Tibial artery (tissue), 4 donors: ENCODE measurements around the gene EDIL3.
"Not testable (repeated sequence)": the region's sequence is repeated elsewhere in the genome, so short reads cannot be mapped to it uniquely, and the experiment has no call there.

Experiments
- DNase-seq, 2 donors: peaks; one replicate each; pipeline ENCODE4 v3.0.0-alpha.2; 2019
- H3K27ac ChIP-seq, 2 donors: fragments of 200-600 bp; sonication (generic) in 1 of 2; 1 replicate in 1 of 2; 2 replicates in 1 of 2; pipeline ENCODE4 v1.5.1; 2018 to 2019; ENCODE audit warnings: mild to moderate bottlenecking in 1 of 2
- H3K27me3 ChIP-seq, 2 donors: fragments of 200-600 bp; sonication (generic) in 1 of 2; one replicate each; pipeline versions ENCODE4 v1.5.1 to v1.6.0; 2016 to 2019
- H3K36me3 ChIP-seq, 3 donors: fragments of 200-600 bp; sonication (generic) in 2 of 3; one replicate each; pipeline ENCODE4 v1.5.1; 2016 to 2019; ENCODE audit warnings: mild to moderate bottlenecking in 2 of 3
- H3K4me1 ChIP-seq, 4 donors: fragments of 200-600 bp; sonication (generic) in 2 of 4; 1 replicate in 3 of 4; 2 replicates in 1 of 4; pipeline ENCODE4 v1.5.1; 2016 to 2019
- H3K4me3 ChIP-seq, 2 donors: fragments of 200-600 bp; sonication (generic) in 1 of 2; 1 replicate in 1 of 2; 2 replicates in 1 of 2; pipeline ENCODE4 v1.5.1; 2018 to 2019; ENCODE audit warnings: mild to moderate bottlenecking in 2 of 2
- H3K9me3 ChIP-seq, 3 donors: fragments of 200-600 bp; sonication (generic) in 1 of 3; one replicate each; pipeline ENCODE4 v1.5.1; 2016 to 2019
- CTCF ChIP-seq, 2 experiments: fragments of 200-600 bp in 1 of 2; fragments of 450-650 bp in 1 of 2; IDR thresholded peaks; one replicate each; pipeline ENCODE4 v1.5.1; 2017 to 2019; ENCODE audit warnings: antibody characterized with exemption in 2 of 2, mild to moderate bottlenecking in 1 of 2, moderate library complexity in 1 of 2
- intact Hi-C: fragments of 100-400 bp; cut with DNase I; formaldehyde crosslinking; loops from one replicate; pipeline ENCODE4 v1.15.0; 2023; ENCODE audit warnings: low total_unique reads

Gene EDIL3

GRCh38 chr5:84162695-84163094, 222.0 kb downstream of the EDIL3 start:
- H3K27ac ChIP-seq, result no peak overlapping the region
- no peak for DNase-seq
- intact Hi-C loops, result no loop called here
- no peak for TF ChIP-seq CTCF (IDR thresholded peaks at IDR 0.05)
- H3K4me3 ChIP-seq, result no peak overlapping the region
- H3K4me1 ChIP-seq, result no peaks in the 10 kb centered on the region
- no peaks in the 10 kb centered on the region for H3K9me3 ChIP-seq
- no peaks in the 10 kb centered on the region for H3K36me3 ChIP-seq
- no peaks in the 10 kb centered on the region for H3K27me3 ChIP-seq

- H3K4me1 ChIP-seq, H3K9me3 ChIP-seq, DNase-seq, H3K4me3 ChIP-seq, H3K27ac ChIP-seq, intact Hi-C loops, H3K27me3 ChIP-seq, H3K36me3 ChIP-seq: not testable (repeated sequence)
These were observed 224.0 kb downstream of the EDIL3 start for GRCh38 chr5:84160650-84161049.

GRCh38 chr5:84149094-84149493, 235.6 kb downstream of the EDIL3 start:
- Histone ChIP-seq H3K27ac (no peak overlapping the region), H3K9me3 (no peaks in the 10 kb centered on the region), H3K36me3 (no peaks in the 10 kb centered on the region), H3K4me3 (no peak overlapping the region), H3K4me1 (no peaks in the 10 kb centered on the region), H3K27me3 (no peaks in the 10 kb centered on the region)
- no peak for TF ChIP-seq CTCF (IDR thresholded peaks at IDR 0.05)
- DNase-seq, result no peak
- intact Hi-C loops, result no loop called here

- Histone ChIP-seq H3K9me3 (no peaks in the 10 kb centered on the region), H3K4me1 (no peaks in the 10 kb centered on the region), H3K27ac (no peak overlapping the region), H3K4me3 (no peak overlapping the region), H3K27me3 (no peaks in the 10 kb centered on the region), H3K36me3 (no peaks in the 10 kb centered on the region)
- DNase-seq, result no peak
- TF ChIP-seq CTCF (IDR thresholded peaks at IDR 0.05), result no peak
- intact Hi-C loops, result no loop called here
These were observed 236.0 kb downstream of the EDIL3 start for GRCh38 chr5:84148651-84149050.

- no peak for DNase-seq
- intact Hi-C loops, result loop anchor here (2.0 kb wide), 1 partner anchor 73 kb away; no protein-coding TSS in a partner anchor
- Histone ChIP-seq H3K27ac (no peak overlapping the region), H3K27me3 (no peaks in the 10 kb centered on the region), H3K4me3 (no peak overlapping the region), H3K9me3 (no peaks in the 10 kb centered on the region), H3K4me1 (no peaks in the 10 kb centered on the region), H3K36me3 (no peaks in the 10 kb centered on the region)
- no peak for TF ChIP-seq CTCF (IDR thresholded peaks at IDR 0.05)
These were observed 247.1 kb downstream of the EDIL3 start for GRCh38 chr5:84137541-84137940.

GRCh38 chr5:84131372-84131771, 253.3 kb downstream of the EDIL3 start:
- no peaks in the 10 kb centered on the region for H3K4me1 ChIP-seq
- intact Hi-C loops, result no loop called here
- TF ChIP-seq CTCF (IDR thresholded peaks at IDR 0.05), result no peak
- H3K36me3 ChIP-seq, result no peaks in the 10 kb centered on the region
- H3K27ac ChIP-seq, result no peak overlapping the region
- no peaks in the 10 kb centered on the region for H3K9me3 ChIP-seq
- H3K27me3 ChIP-seq, result no peaks in the 10 kb centered on the region
- DNase-seq, result no peak
- no peak overlapping the region for H3K4me3 ChIP-seq
